22Rv1 (cell line): ENCODE measurements around the gene RPL35.

ENCODE experiments used
- H3K27ac ChIP-seq: fragments of 450-650 bp; 2 replicates; pipeline ENCODE4 v1.5.1; 2017
- CTCF ChIP-seq: fragments of 450-650 bp; IDR thresholded peaks from 2 replicates; pipeline ENCODE4 v1.5.1; 2017; ENCODE audit warnings: mild to moderate bottlenecking
- ZFX ChIP-seq: fragments of 450-650 bp; IDR thresholded peaks from 2 replicates; pipeline ENCODE4 v1.6.1; 2017; ENCODE audit warnings: antibody characterized with exemption, borderline replicate concordance

Gene RPL35

GRCh38 chr9:124829334-124829669, 32.5 kb downstream of the RPL35 start:
- H3K27ac ChIP-seq = no peak overlapping the region
- no peak for TF ChIP-seq CTCF
- TF ChIP-seq ZFX = no peak

- TF ChIP-seq CTCF = no peak
- TF ChIP-seq ZFX = no peak
- H3K27ac ChIP-seq = no peak overlapping the region
Measured at GRCh38 chr9:124828489-124829333, 33.0 kb downstream of the RPL35 start.

GRCh38 chr9:124820698-124821623, 40.8 kb downstream of the RPL35 start:
- TF ChIP-seq CTCF = no peak
- no peak for TF ChIP-seq ZFX

GRCh38 chr9:124818431-124819281, 43.1 kb downstream of the RPL35 start:
- no peak overlapping the region for H3K27ac ChIP-seq

More at GRCh38 chr9:124820698-124821623, 40.8 kb downstream of the RPL35 start:
- no peak overlapping the region for H3K27ac ChIP-seq

GRCh38 chr9:124815601-124816000, 46.2 kb downstream of the RPL35 start:
- TF ChIP-seq CTCF (no peak), ZFX (no peak)

More at GRCh38 chr9:124818431-124819281, 43.1 kb downstream of the RPL35 start:
- TF ChIP-seq CTCF = no peak
- TF ChIP-seq ZFX = no peak

GRCh38 chr9:124814164-124814535, 47.6 kb downstream of the RPL35 start:
- no peak overlapping the region for H3K27ac ChIP-seq
- TF ChIP-seq ZFX (no peak), CTCF (no peak)

More at GRCh38 chr9:124815601-124816000, 46.2 kb downstream of the RPL35 start:
- no peak overlapping the region for H3K27ac ChIP-seq
